ENCODE measurements around the gene FUBP1.

The FUBP1 gene

GRCh38 chr1:77951328-77951727 is 27.5 kb downstream of the FUBP1 start:
- DNase-seq (ENCODE audit: low spot score) = no peak
- TF ChIP-seq CTCF (IDR thresholded peaks at IDR 0.05; ENCODE audit: extremely low read depth, insufficient read depth, missing control alignments) = no peak
- in situ Hi-C loops (cut with MboI; ENCODE audit: low pct_unique_long_range_greater_than_20kb, low sequenced_read_pairs, unreplicated experiment) = no loop called here

- in situ Hi-C loops (cut with MboI; ENCODE audit: low pct_unique_long_range_greater_than_20kb, low sequenced_read_pairs, unreplicated experiment) = no loop called here
These were observed 28.0 kb downstream of the FUBP1 start for GRCh38 chr1:77950873-77951272.

GRCh38 chr1:77948841-77949424 is 29.9 kb downstream of the FUBP1 start:
- TF ChIP-seq CTCF (IDR thresholded peaks at IDR 0.05; ENCODE audit: extremely low read depth, insufficient read depth, missing control alignments) = peak; percentile 27
- in situ Hi-C loops (cut with MboI; ENCODE audit: low pct_unique_long_range_greater_than_20kb, low sequenced_read_pairs, unreplicated experiment) = no loop called here
- no peak for DNase-seq (ENCODE audit: low spot score)

More at GRCh38 chr1:77950873-77951272, 28.0 kb downstream of the FUBP1 start:
- no peak for TF ChIP-seq CTCF (IDR thresholded peaks at IDR 0.05; ENCODE audit: extremely low read depth, insufficient read depth, missing control alignments)
- DNase-seq (ENCODE audit: low spot score) = no peak

- no peak for DNase-seq (ENCODE audit: low spot score)
- in situ Hi-C loops (cut with MboI; ENCODE audit: low pct_unique_long_range_greater_than_20kb, low sequenced_read_pairs, unreplicated experiment) = no loop called here
- no peak for TF ChIP-seq CTCF (IDR thresholded peaks at IDR 0.05; ENCODE audit: extremely low read depth, insufficient read depth, missing control alignments)
These were observed 33.5 kb downstream of the FUBP1 start for GRCh38 chr1:77945345-77945744.

- in situ Hi-C loops (cut with MboI; ENCODE audit: low pct_unique_long_range_greater_than_20kb, low sequenced_read_pairs, unreplicated experiment) = no loop called here
- no peak for DNase-seq (ENCODE audit: low spot score)
- TF ChIP-seq CTCF (IDR thresholded peaks at IDR 0.05; ENCODE audit: extremely low read depth, insufficient read depth, missing control alignments) = no peak
These were observed 36.3 kb downstream of the FUBP1 start for GRCh38 chr1:77942400-77943140.

GRCh38 chr1:77940921-77941570 is 37.8 kb downstream of the FUBP1 start:
- TF ChIP-seq CTCF (IDR thresholded peaks at IDR 0.05; ENCODE audit: extremely low read depth, insufficient read depth, missing control alignments) = no peak
- DNase-seq (ENCODE audit: low spot score) = no peak
- in situ Hi-C loops (cut with MboI; ENCODE audit: low pct_unique_long_range_greater_than_20kb, low sequenced_read_pairs, unreplicated experiment) = no loop called here
